GM12872 (cell line): ENCODE results near the gene CELF2.

Experiments used
- CTCF ChIP-seq: IDR thresholded peaks from 3 replicates; pipeline ENCODE4 v1.5.1; 2011; ENCODE audit warnings: low read depth, mild to moderate bottlenecking, low read length, moderate library complexity; ENCODE audit not compliant: insufficient read depth

CELF2 gene

GRCh38 chr10:11204351-11204942, 186.8 kb downstream of the CELF2 start:
- no peak for TF ChIP-seq CTCF

GRCh38 chr10:11205030-11205772, 187.5 kb downstream of the CELF2 start:
- TF ChIP-seq CTCF: no peak

- TF ChIP-seq CTCF: no peak
These were observed 189.2 kb downstream of the CELF2 start for GRCh38 chr10:11206676-11207559.

- no peak for TF ChIP-seq CTCF
These were observed 189.8 kb downstream of the CELF2 start for GRCh38 chr10:11207560-11207844.

DNA sequence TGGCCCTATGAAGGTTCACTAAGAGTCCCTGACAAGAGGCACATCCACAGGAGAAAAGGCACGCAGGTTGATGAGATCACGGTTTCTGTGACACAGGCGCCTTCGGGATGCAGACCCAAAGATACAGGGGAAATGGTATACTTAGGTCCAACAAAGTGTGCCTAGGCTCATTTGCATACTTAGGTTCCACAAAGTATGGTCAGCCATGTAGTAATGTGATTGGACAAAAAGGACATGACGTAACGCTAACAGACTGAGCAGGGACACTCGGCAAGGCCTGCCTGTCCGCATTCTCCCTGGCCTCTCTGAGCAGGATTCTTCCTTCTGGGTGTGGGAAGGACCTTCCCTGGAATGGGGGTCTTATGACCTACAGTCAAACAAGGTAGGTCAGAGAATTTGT, 190.6 kb downstream of the CELF2 start:
- no peak for TF ChIP-seq CTCF

DNA sequence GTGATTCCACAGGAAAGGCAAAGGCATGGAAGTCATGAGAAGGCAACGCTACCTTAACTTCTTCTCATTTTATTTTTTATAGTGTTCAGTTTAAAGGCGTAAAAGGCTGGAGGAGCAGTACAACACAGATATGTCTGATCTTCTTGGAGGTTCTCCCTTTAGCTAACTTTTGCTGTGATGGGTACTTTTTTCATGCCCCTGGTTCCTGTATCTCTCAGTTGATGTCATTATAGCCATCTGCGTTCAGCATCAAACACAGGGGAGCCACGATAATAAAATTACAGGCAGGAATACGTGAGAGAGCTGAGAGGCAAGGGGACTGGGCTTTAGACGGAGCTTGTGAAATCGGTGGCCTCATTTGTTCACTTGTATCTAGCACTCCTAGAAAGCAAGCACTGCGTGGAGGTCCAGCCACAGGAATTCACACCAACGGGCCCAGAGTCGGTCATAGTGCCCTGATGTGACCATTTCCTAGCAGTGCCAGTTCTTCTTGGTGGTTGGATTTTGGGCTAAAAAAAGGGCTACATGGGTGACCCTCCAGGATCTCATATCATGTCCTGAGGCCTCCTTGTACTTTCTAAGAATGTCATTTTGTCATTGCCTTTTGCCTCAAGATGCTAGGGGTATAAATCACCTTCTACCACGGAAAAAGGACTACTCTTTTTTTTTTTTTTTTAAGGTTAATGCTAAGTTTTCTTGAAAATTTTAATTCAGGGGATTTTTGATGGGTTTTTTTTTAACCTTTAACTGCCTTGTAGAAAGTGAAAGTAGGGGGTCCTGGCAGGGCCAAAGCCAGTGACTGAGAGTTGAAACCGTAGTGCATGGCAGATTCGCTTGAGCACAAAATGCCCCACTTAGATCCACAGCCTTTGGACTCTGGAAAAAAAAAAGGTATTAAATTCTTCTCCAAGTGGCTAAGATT, 191.5 kb downstream of the CELF2 start:
- no peak for TF ChIP-seq CTCF

- no peak for TF ChIP-seq CTCF
These were observed 192.1 kb downstream of the CELF2 start for GRCh38 chr10:11209830-11210181.
